Neural progenitor cell (in vitro differentiated cells): ENCODE measurements around the gene ZSCAN21.

ENCODE experiments used
- CTCF ChIP-seq: fragments of 200-600 bp; sonication (generic); IDR thresholded peaks from 2 replicates; pipeline ENCODE4 v1.5.1; 2017; ENCODE audit warnings: antibody characterized with exemption, mild to moderate bottlenecking
- EZH2 ChIP-seq: fragments of 200-600 bp; sonication (generic); IDR thresholded peaks from 2 replicates; pipeline ENCODE4 v1.6.1; 2017; ENCODE audit warnings: antibody characterized with exemption, mild to moderate bottlenecking, moderate library complexity

DNA sequence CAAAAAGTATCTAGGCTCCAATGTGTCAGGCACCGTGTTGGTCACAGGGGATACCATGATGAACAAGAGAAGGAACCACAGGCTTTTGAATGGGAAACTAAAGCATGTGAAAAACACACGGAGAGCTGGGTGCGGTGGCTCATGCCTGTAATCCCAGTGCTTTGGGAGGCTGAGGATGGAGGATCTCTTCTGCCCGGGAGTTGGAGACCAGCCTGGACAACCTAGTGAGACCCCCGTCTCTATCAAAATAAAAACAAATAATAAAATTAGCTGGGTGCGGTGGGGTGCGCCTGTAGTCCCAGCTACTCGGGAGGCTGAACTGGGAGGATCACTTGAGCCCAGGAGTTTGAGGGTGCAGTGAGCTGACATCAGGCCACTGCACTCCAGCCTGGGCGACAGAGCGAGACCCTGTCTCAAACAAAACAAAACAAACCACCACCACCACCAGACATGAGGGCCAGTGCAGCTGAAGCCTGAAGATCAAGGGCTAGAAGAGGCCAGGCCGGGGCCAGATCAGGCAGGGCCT, 38.6 kb downstream of the ZSCAN21 start:
- TF ChIP-seq CTCF (no peak), EZH2 (no peak)
